HFF-Myc (cell line): ENCODE measurements around the gene AQP1.

Source experiments
- DNase-seq: peaks from one replicate; pipeline ENCODE4 v3.0.0-alpha.2; 2011; ENCODE audit warnings: low read depth; ENCODE audit errors: extremely low read depth
- H3K4me3 ChIP-seq: replicated peaks from 2 replicates; pipeline ENCODE4 v1.5.1; 2011; ENCODE audit warnings: low read depth, mild to moderate bottlenecking, control low read depth, low read length
- TF ChIP-seq, protein P1 (sequence below): IDR thresholded peaks from 2 replicates; pipeline ENCODE4 v1.5.1; 2012; ENCODE audit warnings: mild to moderate bottlenecking, low read depth, low read length, control low read depth; ENCODE audit errors: missing control alignments

AQP1 gene

DNA sequence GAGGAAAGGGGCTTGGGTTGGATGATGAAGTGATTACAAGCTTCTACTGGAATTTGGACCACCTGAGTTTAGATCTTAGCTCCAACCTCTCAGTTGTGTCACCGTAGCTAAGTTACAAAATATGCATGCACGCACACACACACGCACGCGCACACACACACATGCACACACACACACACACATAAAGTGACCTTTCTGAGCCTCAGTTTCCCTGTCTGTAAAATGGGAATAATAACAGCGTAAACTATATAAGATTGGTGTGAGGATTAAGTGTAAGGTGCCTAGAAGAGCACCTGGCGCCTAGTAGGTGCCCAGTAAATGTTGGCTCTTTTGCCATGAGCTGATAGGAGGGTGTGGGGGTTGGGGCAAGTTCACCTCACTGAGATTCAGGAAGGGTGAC, 12.6 kb upstream of the AQP1 start:
- no peak overlapping the region for H3K4me3 ChIP-seq
- TF ChIP-seq, protein P1, sequence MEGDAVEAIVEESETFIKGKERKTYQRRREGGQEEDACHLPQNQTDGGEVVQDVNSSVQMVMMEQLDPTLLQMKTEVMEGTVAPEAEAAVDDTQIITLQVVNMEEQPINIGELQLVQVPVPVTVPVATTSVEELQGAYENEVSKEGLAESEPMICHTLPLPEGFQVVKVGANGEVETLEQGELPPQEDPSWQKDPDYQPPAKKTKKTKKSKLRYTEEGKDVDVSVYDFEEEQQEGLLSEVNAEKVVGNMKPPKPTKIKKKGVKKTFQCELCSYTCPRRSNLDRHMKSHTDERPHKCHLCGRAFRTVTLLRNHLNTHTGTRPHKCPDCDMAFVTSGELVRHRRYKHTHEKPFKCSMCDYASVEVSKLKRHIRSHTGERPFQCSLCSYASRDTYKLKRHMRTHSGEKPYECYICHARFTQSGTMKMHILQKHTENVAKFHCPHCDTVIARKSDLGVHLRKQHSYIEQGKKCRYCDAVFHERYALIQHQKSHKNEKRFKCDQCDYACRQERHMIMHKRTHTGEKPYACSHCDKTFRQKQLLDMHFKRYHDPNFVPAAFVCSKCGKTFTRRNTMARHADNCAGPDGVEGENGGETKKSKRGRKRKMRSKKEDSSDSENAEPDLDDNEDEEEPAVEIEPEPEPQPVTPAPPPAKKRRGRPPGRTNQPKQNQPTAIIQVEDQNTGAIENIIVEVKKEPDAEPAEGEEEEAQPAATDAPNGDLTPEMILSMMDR: no peak

DNA sequence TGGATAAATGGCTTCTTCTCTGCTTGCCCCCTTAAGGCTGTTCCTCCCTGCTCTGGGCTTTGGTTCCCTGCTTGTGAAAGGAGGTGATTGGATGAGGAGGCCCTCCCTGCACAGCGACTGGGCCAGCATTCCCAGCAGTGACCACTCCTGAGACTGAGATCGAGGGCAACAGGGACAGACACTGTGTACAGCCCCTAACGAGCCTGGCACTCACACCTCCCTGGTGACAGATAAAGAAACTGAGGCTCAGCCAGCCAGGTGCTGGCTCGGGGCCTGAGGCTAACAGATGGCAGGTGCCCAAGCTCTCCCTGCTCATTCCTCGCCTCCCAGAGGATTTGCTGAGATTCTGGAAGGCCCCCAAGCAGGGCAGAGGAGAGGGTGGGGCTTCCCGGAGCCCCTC, 12.0 kb upstream of the AQP1 start:
- H3K4me3 ChIP-seq: no peak overlapping the region
- DNase-seq: no peak
- TF ChIP-seq, protein P1: no peak

More for the DNA sequence above, 12.6 kb upstream of the AQP1 start:
- no peak for DNase-seq

DNA sequence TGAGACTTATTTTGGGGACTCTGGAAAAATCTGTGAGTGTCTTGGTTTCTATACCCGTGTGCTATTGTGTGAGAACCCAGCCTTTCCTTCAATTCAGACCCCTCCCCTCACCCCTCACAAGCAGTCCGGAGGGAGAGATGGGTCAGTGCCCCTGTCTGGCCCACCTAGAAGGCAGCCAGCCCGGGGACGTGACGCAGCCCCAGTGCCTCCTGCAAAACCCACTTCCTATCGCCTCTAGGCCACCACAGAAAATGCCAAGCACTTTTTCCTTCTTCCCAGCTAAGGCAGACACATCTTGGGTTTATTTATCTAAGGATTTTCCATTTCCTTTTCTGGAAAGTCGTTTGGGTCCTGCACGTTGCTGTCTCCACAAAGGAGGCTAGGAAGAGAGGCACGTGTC, 11.6 kb upstream of the AQP1 start:
- H3K4me3 ChIP-seq: no peak overlapping the region
- TF ChIP-seq, protein P1: no peak
- DNase-seq: no peak

DNA sequence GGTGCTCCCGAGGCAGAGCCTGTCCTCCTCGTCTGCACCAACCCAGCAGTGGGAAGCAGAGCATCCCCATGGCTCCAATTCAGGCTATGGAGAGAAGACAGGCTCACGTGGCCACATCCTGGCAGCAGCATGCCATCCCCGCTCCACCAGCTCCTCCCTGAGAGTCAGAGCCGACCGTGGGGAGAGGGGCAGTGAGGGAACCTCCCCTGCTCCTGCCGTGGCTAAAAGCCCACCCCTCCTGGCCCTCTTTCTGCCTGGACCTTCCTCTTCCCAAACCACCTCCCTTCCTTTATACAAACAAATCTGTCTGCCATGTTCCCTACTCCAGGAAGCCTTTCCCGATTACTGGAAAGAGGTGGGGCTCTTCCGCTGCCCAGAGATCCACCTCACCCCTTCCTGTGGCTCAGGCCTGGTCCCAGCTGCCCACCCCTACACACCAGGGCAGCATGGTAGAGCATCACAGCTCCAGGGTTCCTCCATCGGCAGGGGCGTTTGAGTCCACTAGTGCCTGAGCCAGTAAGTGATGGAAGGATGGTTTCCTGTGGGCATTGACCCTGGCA, 10.8 kb upstream of the AQP1 start:
- H3K4me3 ChIP-seq: no peak overlapping the region
- TF ChIP-seq, protein P1: no peak
- DNase-seq: no peak

DNA sequence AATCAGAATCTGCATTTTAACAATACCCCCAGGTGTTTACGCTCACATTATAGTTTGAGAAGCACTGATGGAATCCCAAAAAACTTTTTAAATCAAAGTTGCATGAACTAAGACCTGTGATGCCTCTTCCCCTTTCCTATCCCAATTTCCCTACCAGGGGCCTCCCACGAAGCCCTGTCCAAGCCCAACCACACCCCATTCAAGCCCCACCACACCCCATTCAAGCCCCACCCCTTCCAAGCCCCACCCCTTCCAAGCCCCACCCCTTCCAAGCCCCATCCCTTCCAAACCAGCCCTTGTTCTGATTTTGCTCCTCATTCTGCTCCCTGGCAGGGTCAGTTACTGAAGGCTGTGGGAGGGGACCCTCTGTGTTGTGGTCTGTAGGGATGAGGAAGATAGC, 9.8 kb upstream of the AQP1 start:
- H3K4me3 ChIP-seq: no peak overlapping the region
- TF ChIP-seq, protein P1: no peak
- DNase-seq: no peak

DNA sequence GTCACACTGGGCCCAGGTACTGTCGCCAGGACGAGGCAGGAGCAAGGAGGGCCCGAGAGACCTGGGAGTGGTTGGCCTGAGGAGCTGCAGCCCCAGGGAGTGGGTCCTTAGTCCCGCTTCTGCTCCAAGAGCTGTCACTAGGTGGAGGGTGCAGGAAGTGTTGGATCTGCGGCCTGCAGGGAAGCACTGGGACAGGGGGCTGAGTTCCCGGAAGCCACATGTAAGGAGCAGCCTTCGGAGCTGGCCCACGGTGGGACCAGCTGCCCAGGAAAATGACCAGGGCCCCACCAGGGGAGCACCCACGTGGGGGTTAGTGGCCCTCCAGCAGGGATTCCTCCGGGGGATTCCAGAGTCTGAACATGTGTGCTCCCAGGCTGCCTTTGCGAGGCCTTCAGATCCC, 9.2 kb upstream of the AQP1 start:
- no peak overlapping the region for H3K4me3 ChIP-seq
- DNase-seq: no peak
- TF ChIP-seq, protein P1: no peak

DNA sequence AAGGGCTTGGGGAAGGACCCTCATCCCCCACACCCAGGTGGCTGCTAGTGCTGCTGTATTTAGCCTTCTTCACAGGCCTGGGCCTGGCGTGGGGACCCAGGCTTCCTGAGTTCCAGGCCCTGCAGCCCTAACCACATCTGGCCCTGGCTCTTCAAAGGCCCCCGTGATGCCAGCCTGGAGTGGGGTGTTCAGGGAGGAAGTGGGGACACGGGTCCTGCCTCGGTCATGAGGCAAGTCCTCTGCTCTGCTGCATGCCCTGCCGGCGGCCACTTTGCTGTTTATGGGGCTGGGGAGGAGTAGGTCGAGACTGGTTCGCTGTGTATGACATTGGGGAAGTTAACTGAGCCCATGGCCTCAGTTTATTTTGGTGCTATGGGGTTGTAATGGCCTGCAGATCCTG, 8.5 kb upstream of the AQP1 start:
- DNase-seq: no peak
- TF ChIP-seq, protein P1: no peak
- H3K4me3 ChIP-seq: no peak overlapping the region
